AG09319 (cell line): ENCODE measurements around the gene ELMOD1.

Experiments used
- DNase-seq: peaks from one replicate; pipeline ENCODE4 v3.0.0-alpha.2; 2010; ENCODE audit warnings: low read depth; ENCODE audit errors: extremely low read depth
- CTCF ChIP-seq: IDR thresholded peaks from 2 replicates; pipeline ENCODE4 v1.5.1; 2011; ENCODE audit warnings: low read depth, mild to moderate bottlenecking, inconsistent platforms, low read length, moderate library complexity

ELMOD1 gene

GRCh38 chr11:107707807-107708206, 116.9 kb downstream of the ELMOD1 start:
- no peak for DNase-seq
- no peak for TF ChIP-seq CTCF

DNA sequence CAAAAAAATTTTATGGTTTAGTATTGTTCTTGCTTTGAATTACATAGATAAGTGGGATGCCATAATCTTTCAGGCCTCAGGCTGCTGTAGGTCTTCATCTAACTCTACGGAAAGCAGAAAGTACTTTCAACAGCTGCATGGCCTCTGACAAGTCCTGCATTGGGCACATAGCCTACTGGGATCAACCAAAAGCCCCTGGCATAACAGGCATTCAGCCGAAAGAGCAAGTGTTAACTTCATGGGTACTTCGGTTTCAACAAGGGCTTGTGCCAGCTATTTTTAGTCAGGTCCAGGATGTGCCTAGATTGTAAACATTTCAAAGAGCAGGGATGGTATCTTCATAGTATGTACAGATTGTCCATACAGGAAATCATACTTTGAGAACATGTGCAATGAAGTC, 117.8 kb downstream of the ELMOD1 start:
- DNase-seq, result no peak
- TF ChIP-seq CTCF, result no peak

- no peak for TF ChIP-seq CTCF
- DNase-seq, result no peak
Measured at GRCh38 chr11:107710301-107710700, 119.4 kb downstream of the ELMOD1 start.

DNA sequence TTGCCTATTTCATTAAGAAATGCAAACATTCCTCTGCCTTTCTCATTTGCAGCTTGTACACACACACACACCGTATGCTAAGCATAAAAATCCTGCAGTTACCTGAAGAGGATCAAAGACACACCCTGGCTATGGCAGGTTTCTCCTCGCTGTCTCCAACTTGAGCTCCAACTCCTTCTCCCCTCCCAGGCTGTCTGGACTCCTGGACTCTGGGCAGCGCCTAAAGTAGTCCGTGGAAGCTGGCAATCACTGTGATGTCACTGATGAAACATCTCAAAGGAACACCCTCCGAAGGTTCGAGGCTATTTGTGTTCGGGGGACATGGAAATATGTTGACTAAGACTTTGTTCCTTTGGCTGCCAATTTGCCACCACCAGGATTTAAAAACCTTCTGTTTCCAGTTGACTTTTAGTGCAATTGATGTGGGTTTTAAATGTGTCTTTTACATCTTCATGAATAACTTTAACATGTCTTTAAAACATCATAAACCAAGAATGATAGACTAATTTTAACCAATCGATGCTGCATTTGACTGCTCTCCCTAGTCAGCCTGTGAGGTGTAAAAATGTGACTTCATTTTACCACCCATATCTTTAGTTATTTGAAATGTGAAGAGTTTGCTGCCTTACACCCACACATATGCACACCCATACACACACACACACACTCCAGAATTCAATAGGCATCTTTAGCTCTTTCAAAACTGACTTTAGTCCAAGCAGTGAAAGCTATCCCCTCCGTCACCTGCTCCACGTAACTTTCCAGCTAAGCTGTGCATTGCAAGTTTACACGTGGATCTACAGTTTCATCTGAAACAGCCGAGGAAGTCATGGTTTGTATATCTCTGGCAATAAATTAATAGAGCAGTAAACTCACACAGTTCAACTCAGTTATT, 121.2 kb downstream of the ELMOD1 start, which contains the start of gene SLN:
Gene SLN (minus strand): TSS at position 196 of the 895 bp plus-strand sequence.
- DNase-seq, result no peak
- TF ChIP-seq CTCF, result no peak

DNA sequence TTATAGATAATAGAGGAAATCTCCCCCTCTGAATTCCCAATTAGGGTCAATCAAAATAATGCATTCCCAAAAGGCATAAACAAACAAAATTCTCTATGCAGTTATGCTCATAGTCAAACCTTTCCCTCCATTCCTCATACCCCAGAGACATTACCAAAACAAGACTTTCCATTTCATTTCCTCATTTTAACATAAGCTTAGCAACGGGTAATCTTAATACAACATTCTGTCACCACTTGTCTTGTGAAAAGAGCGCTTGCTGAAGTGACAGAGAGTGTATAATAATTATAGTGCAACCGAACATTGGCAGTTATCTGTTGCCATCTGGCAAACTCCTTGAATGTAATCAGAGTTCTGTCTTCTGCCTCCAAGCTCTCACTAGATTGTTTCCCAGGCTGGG, 122.1 kb downstream of the ELMOD1 start:
- TF ChIP-seq CTCF, result no peak
- no peak for DNase-seq
